Hypothalamus (tissue), 51 donors: ENCODE measurements around the gene SCFD2.
"Not testable (repeated sequence)": the region's sequence is repeated elsewhere in the genome, so short reads cannot be mapped to it uniquely, and the experiment has no call there.

Experiments used
- DNase-seq, 51 donors: peaks; one replicate each; lab custom pipeline; 2025; lab: John Stamatoyannopoulos, UW

The SCFD2 gene

GRCh38 chr4:53273726-53274125 lies 92.1 kb downstream of the SCFD2 start:
- DNase-seq: peak in 1 of 51 donors; percentile 1

- DNase-seq: no peak
Observed at GRCh38 chr4:53267026-53267425, 98.8 kb downstream of the SCFD2 start.

- DNase-seq: not testable (repeated sequence)
Observed at GRCh38 chr4:53255986-53256385, 109.9 kb downstream of the SCFD2 start.

GRCh38 chr4:53240573-53240972 lies 125.3 kb downstream of the SCFD2 start:
- DNase-seq: no peak

GRCh38 chr4:53238352-53238751 lies 127.5 kb downstream of the SCFD2 start:
- DNase-seq: not testable (repeated sequence)

GRCh38 chr4:53237811-53238210 lies 128.1 kb downstream of the SCFD2 start:
- not testable (repeated sequence) for DNase-seq

- DNase-seq: not testable (repeated sequence)
Observed at GRCh38 chr4:53236624-53237023, 129.2 kb downstream of the SCFD2 start.

- DNase-seq: no peak
Observed at GRCh38 chr4:53235547-53235946, 130.3 kb downstream of the SCFD2 start.

GRCh38 chr4:53234669-53235068 lies 131.2 kb downstream of the SCFD2 start:
- DNase-seq: no peak

- no peak for DNase-seq
Observed at GRCh38 chr4:53234111-53234510, 131.8 kb downstream of the SCFD2 start.

GRCh38 chr4:53233114-53233795 lies 132.6 kb downstream of the SCFD2 start:
- no peak for DNase-seq

GRCh38 chr4:53232371-53232770 lies 133.5 kb downstream of the SCFD2 start:
- no peak for DNase-seq

- no peak for DNase-seq
Observed at GRCh38 chr4:53228036-53228435, 137.8 kb downstream of the SCFD2 start.

- DNase-seq: no peak
Observed at GRCh38 chr4:53227451-53227850, 138.4 kb downstream of the SCFD2 start.

- DNase-seq: no peak
Observed at GRCh38 chr4:53221832-53222480, 143.9 kb downstream of the SCFD2 start.

- not testable (repeated sequence) for DNase-seq
Observed at GRCh38 chr4:53219148-53219547, 146.7 kb downstream of the SCFD2 start.

GRCh38 chr4:53208753-53209152 lies 157.1 kb downstream of the SCFD2 start:
- DNase-seq: no peak

- no peak for DNase-seq
Observed at GRCh38 chr4:53205970-53206369, 159.9 kb downstream of the SCFD2 start.

GRCh38 chr4:53199356-53199755 lies 166.5 kb downstream of the SCFD2 start:
- DNase-seq: no peak

GRCh38 chr4:53197772-53198142 lies 168.1 kb downstream of the SCFD2 start:
- no peak for DNase-seq

GRCh38 chr4:53196882-53197771 lies 168.7 kb downstream of the SCFD2 start:
- DNase-seq: peak in 1 of 51 donors; percentile 45
